Nephron (organoid): Measurements from ENCODE around the gene XXYLT1.

Source experiments
- H3K27ac Mint-ChIP-seq, 3 experiments: 2 replicates each; pipeline ENCODE4 v1.8.0; 2020; ENCODE audit warnings: mixed read lengths in 3 of 3, mild to moderate bottlenecking in 2 of 3, moderate library complexity in 1 of 3
- H3K27me3 Mint-ChIP-seq: 2 replicates; pipeline ENCODE4 v1.8.0; 2021; ENCODE audit warnings: low read depth, mild to moderate bottlenecking, moderate library complexity, mixed read lengths
- H3K36me3 Mint-ChIP-seq: 2 replicates; pipeline ENCODE4 v1.8.0; 2020; ENCODE audit warnings: low read depth, mixed read lengths
- H3K4me1 Mint-ChIP-seq: 2 replicates; pipeline ENCODE4 v1.8.0; 2020; ENCODE audit warnings: mixed read lengths
- H3K4me3 Mint-ChIP-seq, 3 experiments: 2 replicates each; pipeline ENCODE4 v1.8.0; 2020; ENCODE audit warnings: mild to moderate bottlenecking in 3 of 3, mixed read lengths in 3 of 3, moderate library complexity in 2 of 3
- H3K9me3 Mint-ChIP-seq: 2 replicates; pipeline ENCODE4 v1.8.0; 2020; ENCODE audit warnings: mixed read lengths
- TF ChIP-seq, protein P1 (sequence below), 3 experiments: fragments of 200-600 bp; sonication (generic); IDR thresholded peaks; one replicate each; pipeline ENCODE4 v1.5.0; 2021; ENCODE audit warnings: antibody characterized with exemption in 3 of 3; ENCODE audit not compliant: unreplicated experiment in 3 of 3

The XXYLT1 gene

GRCh38 chr3:195172039-195172684 lies 98.8 kb downstream of the XXYLT1 start:
- H3K36me3 Mint-ChIP-seq, result peaks cover 15% of the 10 kb centered on the region
- H3K27me3 Mint-ChIP-seq, result peaks cover 3% of the 10 kb centered on the region
- peak overlapping the region; percentile 2 to 8 (median 5) for H3K27ac Mint-ChIP-seq
- H3K4me1 Mint-ChIP-seq, result peaks cover 38% of the 10 kb centered on the region
- TF ChIP-seq, protein P1, sequence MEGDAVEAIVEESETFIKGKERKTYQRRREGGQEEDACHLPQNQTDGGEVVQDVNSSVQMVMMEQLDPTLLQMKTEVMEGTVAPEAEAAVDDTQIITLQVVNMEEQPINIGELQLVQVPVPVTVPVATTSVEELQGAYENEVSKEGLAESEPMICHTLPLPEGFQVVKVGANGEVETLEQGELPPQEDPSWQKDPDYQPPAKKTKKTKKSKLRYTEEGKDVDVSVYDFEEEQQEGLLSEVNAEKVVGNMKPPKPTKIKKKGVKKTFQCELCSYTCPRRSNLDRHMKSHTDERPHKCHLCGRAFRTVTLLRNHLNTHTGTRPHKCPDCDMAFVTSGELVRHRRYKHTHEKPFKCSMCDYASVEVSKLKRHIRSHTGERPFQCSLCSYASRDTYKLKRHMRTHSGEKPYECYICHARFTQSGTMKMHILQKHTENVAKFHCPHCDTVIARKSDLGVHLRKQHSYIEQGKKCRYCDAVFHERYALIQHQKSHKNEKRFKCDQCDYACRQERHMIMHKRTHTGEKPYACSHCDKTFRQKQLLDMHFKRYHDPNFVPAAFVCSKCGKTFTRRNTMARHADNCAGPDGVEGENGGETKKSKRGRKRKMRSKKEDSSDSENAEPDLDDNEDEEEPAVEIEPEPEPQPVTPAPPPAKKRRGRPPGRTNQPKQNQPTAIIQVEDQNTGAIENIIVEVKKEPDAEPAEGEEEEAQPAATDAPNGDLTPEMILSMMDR (IDR thresholded peaks at IDR 0.05; ENCODE audit: unreplicated experiment in 3 of 3), result no peak
- H3K9me3 Mint-ChIP-seq, result no peaks in the 10 kb centered on the region
- H3K4me3 Mint-ChIP-seq, result no peak overlapping the region

GRCh38 chr3:195171093-195171873 lies 99.7 kb downstream of the XXYLT1 start:
- no peaks in the 10 kb centered on the region for H3K9me3 Mint-ChIP-seq
- peaks cover 36% of the 10 kb centered on the region for H3K4me1 Mint-ChIP-seq
- H3K4me3 Mint-ChIP-seq, result no peak overlapping the region
- peaks cover 3% of the 10 kb centered on the region for H3K27me3 Mint-ChIP-seq
- peaks cover 10% of the 10 kb centered on the region for H3K36me3 Mint-ChIP-seq
- TF ChIP-seq, protein P1 (IDR thresholded peaks at IDR 0.05; ENCODE audit: unreplicated experiment in 3 of 3), result no peak
- no peak overlapping the region for H3K27ac Mint-ChIP-seq

DNA sequence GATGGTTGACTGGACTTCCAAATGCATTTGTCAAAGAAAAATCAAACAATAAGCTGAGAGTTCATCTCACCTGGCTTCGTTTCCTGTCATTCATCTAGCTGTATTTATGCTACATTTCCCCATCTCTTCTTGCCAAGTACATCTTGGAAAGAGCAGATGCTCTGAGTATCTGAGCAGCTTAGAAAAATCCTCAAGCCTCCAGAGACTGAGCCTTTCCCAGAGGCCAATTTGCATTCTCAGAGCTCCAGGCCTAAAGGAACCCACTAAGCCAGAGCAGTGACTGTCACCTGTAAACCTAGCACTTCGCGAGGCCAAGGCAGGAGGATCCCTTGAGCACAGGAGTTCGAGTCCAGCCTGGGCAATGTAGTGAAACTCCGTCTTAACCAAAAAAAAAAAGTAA lies 100.5 kb downstream of the XXYLT1 start:
- no peak overlapping the region for H3K4me3 Mint-ChIP-seq

DNA sequence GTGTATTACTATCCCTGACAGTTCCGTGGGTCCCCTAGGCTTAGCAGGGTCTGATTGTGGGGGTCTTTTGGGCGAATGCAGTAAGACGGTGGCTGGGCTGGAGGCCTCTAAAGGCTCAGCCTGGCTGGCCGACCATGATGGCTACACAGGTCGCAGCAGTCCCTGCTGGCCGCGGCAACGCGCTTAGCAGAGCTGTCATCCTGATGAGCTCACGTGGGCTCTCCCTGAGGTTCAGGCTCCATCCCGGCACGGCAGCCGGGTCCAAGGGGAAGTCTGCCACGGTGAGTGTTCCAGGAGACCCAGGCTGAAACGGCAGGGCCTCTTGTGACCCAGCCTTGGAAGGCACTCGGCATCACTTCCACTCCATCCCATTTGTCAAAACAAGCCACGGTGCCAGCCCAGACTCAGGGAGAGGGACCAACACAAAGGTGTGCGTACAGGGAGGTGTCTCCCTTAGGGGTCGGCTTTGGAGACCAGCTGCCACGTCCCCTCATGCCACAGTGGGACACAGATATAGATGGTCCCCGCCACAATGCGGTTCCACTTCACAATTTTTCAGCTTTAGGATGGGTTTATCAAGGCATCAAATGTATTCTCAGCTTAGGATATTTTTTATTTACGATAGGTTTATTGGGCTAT lies 101.8 kb downstream of the XXYLT1 start:
- Mint-ChIP-seq H3K4me1 (peaks cover 29% of the 10 kb centered on the region), H3K36me3 (no peaks in the 10 kb centered on the region), H3K9me3 (no peaks in the 10 kb centered on the region), H3K4me3 (no peak overlapping the region), H3K27ac (no peak overlapping the region), H3K27me3 (peaks cover 3% of the 10 kb centered on the region)
- TF ChIP-seq, protein P1 (IDR thresholded peaks at IDR 0.05; ENCODE audit: unreplicated experiment in 3 of 3), result no peak

More for the DNA sequence above, 100.5 kb downstream of the XXYLT1 start:
- peak overlapping the region in 1 of 3 experiments; percentile 29 for H3K27ac Mint-ChIP-seq
- H3K27me3 Mint-ChIP-seq, result peaks cover 3% of the 10 kb centered on the region
- H3K36me3 Mint-ChIP-seq, result peaks cover 7% of the 10 kb centered on the region
- H3K9me3 Mint-ChIP-seq, result no peaks in the 10 kb centered on the region
- H3K4me1 Mint-ChIP-seq, result peaks cover 35% of the 10 kb centered on the region
- TF ChIP-seq, protein P1 (IDR thresholded peaks at IDR 0.05; ENCODE audit: unreplicated experiment in 3 of 3), result no peak

- H3K9me3 Mint-ChIP-seq, result no peaks in the 10 kb centered on the region
- no peak overlapping the region for H3K27ac Mint-ChIP-seq
- H3K27me3 Mint-ChIP-seq, result peaks cover 3% of the 10 kb centered on the region
- no peaks in the 10 kb centered on the region for H3K36me3 Mint-ChIP-seq
- H3K4me1 Mint-ChIP-seq, result peaks cover 33% of the 10 kb centered on the region
- TF ChIP-seq, protein P1 (IDR thresholded peaks at IDR 0.05; ENCODE audit: unreplicated experiment in 3 of 3), result no peak
- H3K4me3 Mint-ChIP-seq, result no peak overlapping the region
Observed at GRCh38 chr3:195168009-195168762, 102.8 kb downstream of the XXYLT1 start.
